K562 (cell line): ENCODE data around the gene CLIP1.

ENCODE experiments used
- ATF1 ChIP-seq, 2 experiments: fragments of 450-650 bp in 1 of 2; IDR thresholded peaks; 2 replicates each; pipeline ENCODE4 v1.6.1; 2016; ENCODE audit warnings: missing compliant biosample characterization in 1 of 2, missing genetic modification characterization in 1 of 2
- EP300 ChIP-seq: IDR thresholded peaks from 2 replicates; pipeline ENCODE4 v1.6.1; 2012; ENCODE audit warnings: low read length, improper control_type of control experiment
- MAZ ChIP-seq, 2 experiments: fragments of 450-650 bp in 1 of 2; sonication (generic) in 1 of 2; formaldehyde crosslinking; IDR thresholded peaks in 1 of 2; conservative IDR thresholded peaks in 1 of 2; 2 replicates each; pipeline versions ENCODE4 v1.4.0 to v1.5.0; 2020; ENCODE audit warnings: mild to moderate bottlenecking in 1 of 2, missing genetic modification reagents in 1 of 2
- MBD2 ChIP-seq: sonication (generic); IDR thresholded peaks from 2 replicates; pipeline ENCODE4 v1.6.1; 2016; ENCODE audit warnings: low read depth, borderline replicate concordance
- NR1H2 ChIP-seq: sonication (generic); formaldehyde crosslinking; IDR thresholded peaks from 2 replicates; pipeline ENCODE4 v1.4.0; 2020; ENCODE audit warnings: mild to moderate bottlenecking, missing genetic modification reagents
- POLR2AphosphoS5 ChIP-seq: IDR thresholded peaks from 2 replicates; pipeline ENCODE4 v1.6.1; 2011; ENCODE audit warnings: mild to moderate bottlenecking, low read depth, low read length, moderate library complexity; ENCODE audit not compliant: control insufficient read depth, insufficient read depth
- TCF7L2 ChIP-seq: fragments of 150-350 bp; IDR thresholded peaks from 2 replicates; pipeline ENCODE4 v1.6.1; 2016; ENCODE audit warnings: low read depth, mild to moderate bottlenecking, low read length, moderate library complexity
- TF ChIP-seq, protein P1 (sequence below): fragments of 450-650 bp; conservative IDR thresholded peaks from 2 replicates; pipeline ENCODE4 v1.6.1; 2016; ENCODE audit warnings: missing genetic modification characterization, low read depth, mild to moderate bottlenecking, missing compliant biosample characterization, moderate library complexity
- TF ChIP-seq, protein P2 (sequence below): sonication (generic); formaldehyde crosslinking; IDR thresholded peaks from 2 replicates; pipeline ENCODE4 v1.8.1; 2023; ENCODE audit warnings: missing genetic modification reagents, mild to moderate bottlenecking, borderline replicate concordance

DNA sequence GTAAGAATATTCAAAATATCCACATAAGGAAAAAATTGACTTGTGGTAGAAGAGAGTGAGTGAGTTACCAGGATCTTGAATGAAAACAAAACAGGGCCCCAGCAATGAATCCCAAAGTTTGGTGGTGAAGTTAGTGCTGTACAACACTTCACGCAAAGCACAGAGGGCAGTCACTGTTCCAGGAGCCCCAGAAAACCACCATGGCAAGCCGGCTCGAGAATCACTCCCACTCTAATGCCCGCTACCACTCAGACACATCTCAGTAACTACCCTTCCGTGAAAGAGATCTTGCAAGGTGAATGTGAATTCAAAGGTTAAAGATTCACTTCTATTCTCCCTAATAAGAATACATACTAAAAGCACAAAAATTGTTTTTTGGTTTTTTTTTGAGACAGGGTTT is 30.1 kb downstream of the CLIP1 start:
- TF ChIP-seq MAZ (CRISPR knock-in tag; conservative IDR thresholded peaks at IDR 0.05 in 1 of 2, IDR thresholded peaks at IDR 0.05 in 1 of 2): no peak
- no peak for TF ChIP-seq NR1H2 (CRISPR knock-in tag)
- no peak for TF ChIP-seq ATF1 (CRISPR knock-in tag; IDR thresholded peaks at IDR 0.05)
- TF ChIP-seq ATF1 (tag; IDR thresholded peaks at IDR 0.05): no peak
- no peak for TF ChIP-seq TCF7L2
- no peak for TF ChIP-seq EP300
- no peak for TF ChIP-seq POLR2AphosphoS5
- TF ChIP-seq, protein P1, sequence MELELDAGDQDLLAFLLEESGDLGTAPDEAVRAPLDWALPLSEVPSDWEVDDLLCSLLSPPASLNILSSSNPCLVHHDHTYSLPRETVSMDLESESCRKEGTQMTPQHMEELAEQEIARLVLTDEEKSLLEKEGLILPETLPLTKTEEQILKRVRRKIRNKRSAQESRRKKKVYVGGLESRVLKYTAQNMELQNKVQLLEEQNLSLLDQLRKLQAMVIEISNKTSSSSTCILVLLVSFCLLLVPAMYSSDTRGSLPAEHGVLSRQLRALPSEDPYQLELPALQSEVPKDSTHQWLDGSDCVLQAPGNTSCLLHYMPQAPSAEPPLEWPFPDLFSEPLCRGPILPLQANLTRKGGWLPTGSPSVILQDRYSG (tag): no peak
- TF ChIP-seq, protein P2, sequence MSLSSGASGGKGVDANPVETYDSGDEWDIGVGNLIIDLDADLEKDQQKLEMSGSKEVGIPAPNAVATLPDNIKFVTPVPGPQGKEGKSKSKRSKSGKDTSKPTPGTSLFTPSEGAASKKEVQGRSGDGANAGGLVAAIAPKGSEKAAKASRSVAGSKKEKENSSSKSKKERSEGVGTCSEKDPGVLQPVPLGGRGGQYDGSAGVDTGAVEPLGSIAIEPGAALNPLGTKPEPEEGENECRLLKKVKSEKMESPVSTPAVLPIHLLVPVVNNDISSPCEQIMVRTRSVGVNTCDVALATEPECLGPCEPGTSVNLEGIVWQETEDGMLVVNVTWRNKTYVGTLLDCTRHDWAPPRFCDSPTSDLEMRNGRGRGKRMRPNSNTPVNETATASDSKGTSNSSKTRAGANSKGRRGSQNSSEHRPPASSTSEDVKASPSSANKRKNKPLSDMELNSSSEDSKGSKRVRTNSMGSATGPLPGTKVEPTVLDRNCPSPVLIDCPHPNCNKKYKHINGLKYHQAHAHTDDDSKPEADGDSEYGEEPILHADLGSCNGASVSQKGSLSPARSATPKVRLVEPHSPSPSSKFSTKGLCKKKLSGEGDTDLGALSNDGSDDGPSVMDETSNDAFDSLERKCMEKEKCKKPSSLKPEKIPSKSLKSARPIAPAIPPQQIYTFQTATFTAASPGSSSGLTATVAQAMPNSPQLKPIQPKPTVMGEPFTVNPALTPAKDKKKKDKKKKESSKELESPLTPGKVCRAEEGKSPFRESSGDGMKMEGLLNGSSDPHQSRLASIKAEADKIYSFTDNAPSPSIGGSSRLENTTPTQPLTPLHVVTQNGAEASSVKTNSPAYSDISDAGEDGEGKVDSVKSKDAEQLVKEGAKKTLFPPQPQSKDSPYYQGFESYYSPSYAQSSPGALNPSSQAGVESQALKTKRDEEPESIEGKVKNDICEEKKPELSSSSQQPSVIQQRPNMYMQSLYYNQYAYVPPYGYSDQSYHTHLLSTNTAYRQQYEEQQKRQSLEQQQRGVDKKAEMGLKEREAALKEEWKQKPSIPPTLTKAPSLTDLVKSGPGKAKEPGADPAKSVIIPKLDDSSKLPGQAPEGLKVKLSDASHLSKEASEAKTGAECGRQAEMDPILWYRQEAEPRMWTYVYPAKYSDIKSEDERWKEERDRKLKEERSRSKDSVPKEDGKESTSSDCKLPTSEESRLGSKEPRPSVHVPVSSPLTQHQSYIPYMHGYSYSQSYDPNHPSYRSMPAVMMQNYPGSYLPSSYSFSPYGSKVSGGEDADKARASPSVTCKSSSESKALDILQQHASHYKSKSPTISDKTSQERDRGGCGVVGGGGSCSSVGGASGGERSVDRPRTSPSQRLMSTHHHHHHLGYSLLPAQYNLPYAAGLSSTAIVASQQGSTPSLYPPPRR (CRISPR knock-in tag): no peak
- no peak for TF ChIP-seq MBD2
